B cell (primary cell): Measurements from ENCODE around the gene RBL1. TPM values are rescaled to one million over a fixed set of nuclear protein-coding genes. Genes with fewer than 3 reads are reported as not detected.

Source experiments
- ATAC-seq: fragments of 200-7000 bp; cut with Tn5 transposase; one replicate; pipeline ENCODE4 v1.10.0; 2021; ENCODE audit warnings: low read depth, mild to moderate bottlenecking, moderate number of reproducible peaks, moderate library complexity
- CTCF ChIA-PET: fragments of 350-600 bp; sonication (Branson Sonifier 250); formaldehyde crosslinking; loops from one replicate; lab custom pipeline; 2021; ENCODE audit warnings: antibody characterized with exemption, inconsistent platforms; lab: Charles Lee
- POLR2A ChIA-PET: fragments of 350-600 bp; sonication (Branson Sonifier 250); formaldehyde crosslinking; loops from one replicate; lab custom pipeline; 2021; ENCODE audit warnings: antibody characterized with exemption; lab: Charles Lee
- DNase-seq: peaks from one replicate; pipeline ENCODE4 v3.0.0; 2013
- H2AFZ ChIP-seq: 2 replicates; pipeline ENCODE4 v1.6.1; 2012; ENCODE audit warnings: mild to moderate bottlenecking, low read depth, low read length; ENCODE audit not compliant: insufficient read depth, poor library complexity, severe bottlenecking
- H3K27ac ChIP-seq, 2 donors: 1 replicate in 1 of 2; 2 replicates in 1 of 2; pipeline ENCODE4 v1.5.1; 2012 to 2013; ENCODE audit warnings: low read length in 2 of 2, mild to moderate bottlenecking in 2 of 2, moderate library complexity in 1 of 2
- H3K27me3 ChIP-seq, 4 experiments: fragments of 200-600 bp in 1 of 4; sonication (generic) in 1 of 4; replicated peaks in 1 of 4; 1 replicate in 2 of 4; 2 replicates in 2 of 4; pipeline versions ENCODE4 v1.6.1 to v1.7.0; 2013 to 2016; ENCODE audit warnings: low read length in 3 of 4, mild to moderate bottlenecking in 2 of 4, mixed read lengths in 1 of 4, moderate library complexity in 1 of 4; ENCODE audit not compliant: insufficient read depth in 4 of 4, control insufficient read depth in 3 of 4; ENCODE audit errors: control extremely low read depth in 1 of 4
- H3K36me3 ChIP-seq, 2 experiments: replicated peaks in 1 of 2; 1 replicate in 1 of 2; 2 replicates in 1 of 2; pipeline versions ENCODE4 v1.6.1 to v1.7.1; 2013; ENCODE audit warnings: low read length in 1 of 2; ENCODE audit not compliant: insufficient read depth in 2 of 2, control insufficient read depth in 1 of 2; ENCODE audit errors: control extremely low read depth in 1 of 2, extremely low read depth in 1 of 2
- H3K4me1 ChIP-seq, 2 donors: fragments of 200-600 bp in 1 of 2; sonication (generic) in 1 of 2; 1 replicate in 1 of 2; 2 replicates in 1 of 2; pipeline versions ENCODE4 v1.5.1 to v1.6.1; 2013 to 2017; ENCODE audit warnings: low read length in 2 of 2; ENCODE audit not compliant: control insufficient read depth in 2 of 2, insufficient read depth in 2 of 2
- H3K4me2 ChIP-seq: replicated peaks from 2 replicates; pipeline ENCODE3; 2012; ENCODE audit warnings: mild to moderate bottlenecking, low read depth, low read length; ENCODE audit not compliant: poor library complexity, severe bottlenecking
- H3K4me3 ChIP-seq, 5 experiments: fragments of 200-600 bp in 1 of 5; sonication (generic) in 1 of 5; 1 replicate in 3 of 5; 2 replicates in 2 of 5; pipeline versions ENCODE4 v1.5.1 to v1.7.0; 2011 to 2016; ENCODE audit warnings: low read length in 4 of 5, mild to moderate bottlenecking in 4 of 5, low read depth in 2 of 5, control low read depth in 1 of 5, moderate library complexity in 1 of 5; ENCODE audit not compliant: insufficient read depth in 1 of 5; ENCODE audit errors: control extremely low read depth in 1 of 5, extremely low read depth in 1 of 5
- H3K79me2 ChIP-seq: fragments of 200-600 bp; sonication (generic); one replicate; pipeline ENCODE4 v1.6.0; 2016; ENCODE audit warnings: low read length; ENCODE audit not compliant: control insufficient read depth, insufficient read depth
- H3K9ac ChIP-seq: fragments of 200-600 bp; sonication (generic); 2 replicates; pipeline ENCODE4 v1.6.1; 2017; ENCODE audit warnings: mild to moderate bottlenecking, low read length, moderate library complexity
- H3K9me3 ChIP-seq, 3 donors: one replicate each; pipeline versions ENCODE4 v1.6.1 to v1.7.1; 2013; ENCODE audit warnings: low read length in 2 of 3; ENCODE audit not compliant: control insufficient read depth in 2 of 3, insufficient read depth in 1 of 3; ENCODE audit errors: control extremely low read depth in 1 of 3
- H4K20me1 ChIP-seq: 2 replicates; pipeline ENCODE4 v1.6.0; 2012; ENCODE audit warnings: mild to moderate bottlenecking, low read length; ENCODE audit not compliant: insufficient read depth, control insufficient read depth, poor library complexity, severe bottlenecking
- H3K27ac Mint-ChIP-seq: one replicate; pipeline ENCODE4 v1.8.0; 2021; ENCODE audit warnings: mixed read lengths
- H3K27me3 Mint-ChIP-seq: one replicate; pipeline ENCODE4 v1.8.0; 2021; ENCODE audit warnings: mixed read lengths
- H3K4me1 Mint-ChIP-seq: one replicate; pipeline ENCODE4 v1.8.0; 2021; ENCODE audit warnings: mixed read lengths
- H3K4me3 Mint-ChIP-seq: one replicate; pipeline ENCODE4 v1.8.0; 2021; ENCODE audit warnings: mixed read lengths
- H3K9me3 Mint-ChIP-seq: one replicate; pipeline ENCODE4 v1.8.0; 2022; ENCODE audit warnings: mixed read lengths; ENCODE audit not compliant: insufficient read depth
- EZH2 ChIP-seq: IDR thresholded peaks from 2 replicates; pipeline ENCODE4 v1.6.1; 2012; ENCODE audit warnings: borderline replicate concordance, low read depth, mild to moderate bottlenecking, moderate library complexity, low read length; ENCODE audit not compliant: insufficient read depth, poor library complexity, severe bottlenecking
- WGBS: methylation state at CpG from one replicate; pipeline ENCODE4 v1.1.5; 2013; ENCODE audit warnings: missing lambda C conversion rate; ENCODE audit not compliant: insufficient coverage; 5-methylcytosine and 5-hydroxymethylcytosine counted together
- intact Hi-C: fragments of 100-400 bp; cut with micrococcal nuclease; formaldehyde crosslinking; loops from one replicate; pipeline ENCODE4 v1.10.0; 2022
- polyA plus RNA-seq: library from polyadenylated mRNA; depleted of rRNA; stranded (reverse); fragments of >200 nt; gene quantifications from 2 replicates; pipeline ENCODE4 v1.2.3, GENCODE V29; 2012
- total RNA-seq, 2 donors: library from RNA; stranded (reverse); fragments of 120-200 nt in 1 of 2; gene quantifications; 1 replicate in 1 of 2; 2 replicates in 1 of 2; pipeline versions ENCODE4 v1.2.3 to v1.2.4, GENCODE V29; 2013 to 2022
- TF ChIP-seq, protein P1 (sequence below): fragments of 200-600 bp; IDR thresholded peaks from one replicate; pipeline ENCODE4 v1.8.0; 2022; ENCODE audit warnings: antibody characterized with exemption, mild to moderate bottlenecking

Gene RBL1
- total and polyA plus RNA-seq, 2 donors (not counting 1 experiment from before 2014, with no cell fraction given), result 8.1 to 27.8 TPM

DNA sequence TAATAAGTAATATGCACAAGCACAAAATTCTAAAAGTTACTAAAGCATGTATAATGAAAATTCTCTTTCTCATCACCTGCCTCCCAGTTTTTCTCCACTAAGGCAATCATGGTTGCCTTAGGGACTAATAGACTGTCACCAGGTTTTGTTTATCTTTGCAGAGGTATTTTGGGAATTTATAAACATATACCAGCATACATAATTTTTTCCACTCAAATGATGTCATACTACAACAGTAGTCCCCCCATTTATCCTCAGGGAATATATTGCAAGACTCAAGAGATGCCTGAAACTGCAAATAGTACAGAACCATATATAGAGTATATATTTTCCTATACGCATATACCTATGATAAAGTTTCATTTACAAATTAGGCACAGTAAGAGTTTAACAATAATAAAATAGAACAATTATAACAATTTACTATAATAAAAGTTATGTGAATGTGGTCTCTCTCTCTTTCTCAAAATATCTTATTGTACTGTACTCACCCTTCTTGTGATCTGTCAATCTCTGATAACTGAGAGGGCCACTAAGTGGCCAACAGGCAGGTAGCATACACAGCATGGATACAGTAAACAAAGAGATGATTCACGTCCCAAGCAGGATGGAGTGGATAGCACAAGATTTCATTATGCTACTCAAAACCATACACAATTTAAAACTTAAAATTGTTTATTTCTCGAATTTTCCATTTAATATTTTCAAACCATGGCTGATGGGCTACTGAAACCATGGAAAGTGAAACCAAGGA, 19.7 kb downstream of the RBL1 start:
- Histone ChIP-seq H3K27me3 (no peaks in the 10 kb centered on the region), H3K4me3 (no peak overlapping the region), H3K4me2 (no peak overlapping the region), H3K9ac (no peak overlapping the region), H3K79me2 (peaks cover 53% of the 10 kb centered on the region), H3K27ac (no peak overlapping the region), H4K20me1 (peaks cover under 1% of the 10 kb centered on the region), H3K9me3 (peaks cover 0 to 4% (median 3%) of the 10 kb centered on the region in 3 donors), H2AFZ (no peak overlapping the region), H3K36me3 (peaks cover 2 to 4% of the 10 kb centered on the region in 2 experiments), H3K4me1 (peaks cover 0 to 17% of the 10 kb centered on the region in 2 donors)
- WGBS, result no CpG with 5 or more reads among the region's 3 CpGs
- Mint-ChIP-seq H3K4me3 (no peak overlapping the region), H3K27me3 (no peaks in the 10 kb centered on the region), H3K9me3 (no peaks in the 10 kb centered on the region), H3K27ac (no peak overlapping the region), H3K4me1 (peaks cover 23% of the 10 kb centered on the region)
- ChIA-PET POLR2A (no interaction called here), CTCF (no interaction called here)
- intact Hi-C loops, result no loop called here
- ATAC-seq (no peak), DNase-seq (no peak)
- TF ChIP-seq EZH2, result no peak
- TF ChIP-seq, protein P1, sequence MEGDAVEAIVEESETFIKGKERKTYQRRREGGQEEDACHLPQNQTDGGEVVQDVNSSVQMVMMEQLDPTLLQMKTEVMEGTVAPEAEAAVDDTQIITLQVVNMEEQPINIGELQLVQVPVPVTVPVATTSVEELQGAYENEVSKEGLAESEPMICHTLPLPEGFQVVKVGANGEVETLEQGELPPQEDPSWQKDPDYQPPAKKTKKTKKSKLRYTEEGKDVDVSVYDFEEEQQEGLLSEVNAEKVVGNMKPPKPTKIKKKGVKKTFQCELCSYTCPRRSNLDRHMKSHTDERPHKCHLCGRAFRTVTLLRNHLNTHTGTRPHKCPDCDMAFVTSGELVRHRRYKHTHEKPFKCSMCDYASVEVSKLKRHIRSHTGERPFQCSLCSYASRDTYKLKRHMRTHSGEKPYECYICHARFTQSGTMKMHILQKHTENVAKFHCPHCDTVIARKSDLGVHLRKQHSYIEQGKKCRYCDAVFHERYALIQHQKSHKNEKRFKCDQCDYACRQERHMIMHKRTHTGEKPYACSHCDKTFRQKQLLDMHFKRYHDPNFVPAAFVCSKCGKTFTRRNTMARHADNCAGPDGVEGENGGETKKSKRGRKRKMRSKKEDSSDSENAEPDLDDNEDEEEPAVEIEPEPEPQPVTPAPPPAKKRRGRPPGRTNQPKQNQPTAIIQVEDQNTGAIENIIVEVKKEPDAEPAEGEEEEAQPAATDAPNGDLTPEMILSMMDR, result no peak
